OCI-LY3 (cell line): ENCODE measurements around the gene ZC3H6.

Experiments
- EZH2phosphoT487 ChIP-seq: fragments of 200-600 bp; shearing (Covaris generic); IDR thresholded peaks from 2 replicates; pipeline ENCODE4 v1.6.1; 2018; ENCODE audit warnings: antibody characterized with exemption, mixed run types, low read depth
- TF ChIP-seq, protein P1 (sequence below): fragments of 200-600, 300-600 bp; sonication (generic); IDR thresholded peaks from 2 replicates; pipeline ENCODE4 v1.5.1; 2014; ENCODE audit warnings: antibody characterized with exemption, low read length, low read depth

GRCh38 chr2:112255875-112256274 lies 19.5 kb upstream of the ZC3H6 start:
- TF ChIP-seq, protein P1, sequence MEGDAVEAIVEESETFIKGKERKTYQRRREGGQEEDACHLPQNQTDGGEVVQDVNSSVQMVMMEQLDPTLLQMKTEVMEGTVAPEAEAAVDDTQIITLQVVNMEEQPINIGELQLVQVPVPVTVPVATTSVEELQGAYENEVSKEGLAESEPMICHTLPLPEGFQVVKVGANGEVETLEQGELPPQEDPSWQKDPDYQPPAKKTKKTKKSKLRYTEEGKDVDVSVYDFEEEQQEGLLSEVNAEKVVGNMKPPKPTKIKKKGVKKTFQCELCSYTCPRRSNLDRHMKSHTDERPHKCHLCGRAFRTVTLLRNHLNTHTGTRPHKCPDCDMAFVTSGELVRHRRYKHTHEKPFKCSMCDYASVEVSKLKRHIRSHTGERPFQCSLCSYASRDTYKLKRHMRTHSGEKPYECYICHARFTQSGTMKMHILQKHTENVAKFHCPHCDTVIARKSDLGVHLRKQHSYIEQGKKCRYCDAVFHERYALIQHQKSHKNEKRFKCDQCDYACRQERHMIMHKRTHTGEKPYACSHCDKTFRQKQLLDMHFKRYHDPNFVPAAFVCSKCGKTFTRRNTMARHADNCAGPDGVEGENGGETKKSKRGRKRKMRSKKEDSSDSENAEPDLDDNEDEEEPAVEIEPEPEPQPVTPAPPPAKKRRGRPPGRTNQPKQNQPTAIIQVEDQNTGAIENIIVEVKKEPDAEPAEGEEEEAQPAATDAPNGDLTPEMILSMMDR = no peak
- TF ChIP-seq EZH2phosphoT487 = no peak
